Cardiac muscle cell (in vitro differentiated cells and primary cell): Measurements from ENCODE around the gene ZNF521. TPM values are rescaled to one million over a fixed set of nuclear protein-coding genes. Genes with fewer than 3 reads are reported as not detected.

ENCODE experiments used
- DNase-seq, 2 donors: peaks; one replicate each; pipeline versions ENCODE4 v3.0.0 to v3.0.0-alpha.2; 2010 to 2017; ENCODE audit warnings: low read depth in 1 of 2, low spot score in 1 of 2
- H3K27ac ChIP-seq: fragments of 200-600 bp; sonication (generic); 2 replicates; pipeline ENCODE4 v1.5.1; 2016
- H3K27me3 ChIP-seq: fragments of 200-600 bp; sonication (generic); 2 replicates; pipeline ENCODE4 v1.6.0; 2016; ENCODE audit warnings: control low read depth
- H3K36me3 ChIP-seq: fragments of 200-600 bp; sonication (generic); 2 replicates; pipeline ENCODE4 v1.5.1; 2016; ENCODE audit warnings: control low read depth
- H3K4me1 ChIP-seq: fragments of 200-600 bp; sonication (generic); 2 replicates; pipeline ENCODE4 v1.8.1; 2017; ENCODE audit warnings: low read depth, mild to moderate bottlenecking, mixed run types
- H3K4me3 ChIP-seq: fragments of 200-600 bp; sonication (generic); 2 replicates; pipeline ENCODE4 v1.5.1; 2016; ENCODE audit warnings: mild to moderate bottlenecking
- H3K9me3 ChIP-seq: fragments of 200-600 bp; sonication (generic); 2 replicates; pipeline ENCODE4 v1.5.1; 2017; ENCODE audit warnings: low read depth, mild to moderate bottlenecking, control low read depth
- polyA plus RNA-seq: library from polyadenylated mRNA; unstranded; fragments of >200 nt; fragmentation: Nextera tagmentation; extraction: Ambion mirVana; gene quantifications from 2 replicates; pipeline ENCODE4 v1.2.1, GENCODE V29; 2016
- total RNA-seq: library from RNA; depleted of rRNA; stranded (reverse); fragments of >200 nt; gene quantifications from 2 replicates; pipeline ENCODE4 v1.2.3, GENCODE V29; 2016
- TF ChIP-seq, protein P1 (sequence below): IDR thresholded peaks from 2 replicates; pipeline ENCODE4 v1.5.1; 2012; ENCODE audit warnings: low read depth, mild to moderate bottlenecking, low read length

The ZNF521 gene
- total and polyA plus RNA-seq, 2 experiments from 2014 or later, result 34.2 to 442 TPM

- Histone ChIP-seq H3K4me1 (peaks cover 76% of the 10 kb centered on the region), H3K4me3 (no peak overlapping the region), H3K27ac (peak overlapping the region; percentile 70), H3K9me3 (no peaks in the 10 kb centered on the region), H3K36me3 (no peaks in the 10 kb centered on the region), H3K27me3 (no peaks in the 10 kb centered on the region)
- DNase-seq, result no peak
- TF ChIP-seq, protein P1, sequence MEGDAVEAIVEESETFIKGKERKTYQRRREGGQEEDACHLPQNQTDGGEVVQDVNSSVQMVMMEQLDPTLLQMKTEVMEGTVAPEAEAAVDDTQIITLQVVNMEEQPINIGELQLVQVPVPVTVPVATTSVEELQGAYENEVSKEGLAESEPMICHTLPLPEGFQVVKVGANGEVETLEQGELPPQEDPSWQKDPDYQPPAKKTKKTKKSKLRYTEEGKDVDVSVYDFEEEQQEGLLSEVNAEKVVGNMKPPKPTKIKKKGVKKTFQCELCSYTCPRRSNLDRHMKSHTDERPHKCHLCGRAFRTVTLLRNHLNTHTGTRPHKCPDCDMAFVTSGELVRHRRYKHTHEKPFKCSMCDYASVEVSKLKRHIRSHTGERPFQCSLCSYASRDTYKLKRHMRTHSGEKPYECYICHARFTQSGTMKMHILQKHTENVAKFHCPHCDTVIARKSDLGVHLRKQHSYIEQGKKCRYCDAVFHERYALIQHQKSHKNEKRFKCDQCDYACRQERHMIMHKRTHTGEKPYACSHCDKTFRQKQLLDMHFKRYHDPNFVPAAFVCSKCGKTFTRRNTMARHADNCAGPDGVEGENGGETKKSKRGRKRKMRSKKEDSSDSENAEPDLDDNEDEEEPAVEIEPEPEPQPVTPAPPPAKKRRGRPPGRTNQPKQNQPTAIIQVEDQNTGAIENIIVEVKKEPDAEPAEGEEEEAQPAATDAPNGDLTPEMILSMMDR, result no peak
Measured at GRCh38 chr18:25243754-25244153, 108.2 kb downstream of the ZNF521 start.

DNA sequence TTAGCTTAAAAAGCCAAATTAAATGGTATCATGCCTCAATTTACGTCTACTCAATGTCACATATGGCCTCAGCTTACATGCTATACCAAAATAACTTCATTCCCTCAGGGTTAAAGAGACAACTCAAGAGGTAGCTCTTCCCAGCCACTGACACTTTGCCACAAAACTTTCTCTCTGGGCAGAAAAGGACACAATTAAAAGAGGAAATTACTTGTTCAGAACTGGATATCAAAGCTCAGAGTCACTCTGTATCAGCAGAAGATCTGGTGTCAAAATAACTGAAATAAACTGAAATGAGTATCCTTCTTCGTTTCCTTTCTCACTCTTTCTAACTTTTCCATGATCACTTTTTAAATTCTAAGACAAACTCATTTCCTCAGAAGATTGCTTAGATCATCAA is 108.7 kb downstream of the ZNF521 start:
- TF ChIP-seq, protein P1, result no peak
- H3K4me1 ChIP-seq, result peaks cover 77% of the 10 kb centered on the region
- no peaks in the 10 kb centered on the region for H3K9me3 ChIP-seq
- H3K27ac ChIP-seq, result peak overlapping the region; percentile 70
- H3K4me3 ChIP-seq, result no peak overlapping the region
- H3K27me3 ChIP-seq, result no peaks in the 10 kb centered on the region
- no peak for DNase-seq
- H3K36me3 ChIP-seq, result no peaks in the 10 kb centered on the region

DNA sequence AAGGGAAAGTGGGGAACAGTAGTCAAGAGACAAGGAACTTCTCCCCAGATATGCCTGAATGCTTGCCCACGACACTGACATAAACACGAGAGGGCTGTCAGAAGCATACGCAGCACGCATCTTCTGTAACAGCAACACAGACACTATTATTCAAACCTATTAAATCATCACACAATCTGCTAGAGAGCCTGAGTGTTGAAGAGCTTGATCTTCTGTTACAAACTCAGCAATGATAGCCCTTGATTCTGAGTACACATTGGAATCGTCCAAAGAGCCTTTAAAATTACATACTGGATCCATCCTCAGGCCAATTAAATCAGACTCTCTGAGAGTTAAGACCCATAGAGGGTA is 111.6 kb downstream of the ZNF521 start:
- TF ChIP-seq, protein P1, result no peak
- Histone ChIP-seq H3K27me3 (no peaks in the 10 kb centered on the region), H3K9me3 (no peaks in the 10 kb centered on the region), H3K4me1 (peaks cover 76% of the 10 kb centered on the region), H3K36me3 (no peaks in the 10 kb centered on the region), H3K4me3 (no peak overlapping the region), H3K27ac (peak overlapping the region; percentile 82)
- DNase-seq, result no peak

DNA sequence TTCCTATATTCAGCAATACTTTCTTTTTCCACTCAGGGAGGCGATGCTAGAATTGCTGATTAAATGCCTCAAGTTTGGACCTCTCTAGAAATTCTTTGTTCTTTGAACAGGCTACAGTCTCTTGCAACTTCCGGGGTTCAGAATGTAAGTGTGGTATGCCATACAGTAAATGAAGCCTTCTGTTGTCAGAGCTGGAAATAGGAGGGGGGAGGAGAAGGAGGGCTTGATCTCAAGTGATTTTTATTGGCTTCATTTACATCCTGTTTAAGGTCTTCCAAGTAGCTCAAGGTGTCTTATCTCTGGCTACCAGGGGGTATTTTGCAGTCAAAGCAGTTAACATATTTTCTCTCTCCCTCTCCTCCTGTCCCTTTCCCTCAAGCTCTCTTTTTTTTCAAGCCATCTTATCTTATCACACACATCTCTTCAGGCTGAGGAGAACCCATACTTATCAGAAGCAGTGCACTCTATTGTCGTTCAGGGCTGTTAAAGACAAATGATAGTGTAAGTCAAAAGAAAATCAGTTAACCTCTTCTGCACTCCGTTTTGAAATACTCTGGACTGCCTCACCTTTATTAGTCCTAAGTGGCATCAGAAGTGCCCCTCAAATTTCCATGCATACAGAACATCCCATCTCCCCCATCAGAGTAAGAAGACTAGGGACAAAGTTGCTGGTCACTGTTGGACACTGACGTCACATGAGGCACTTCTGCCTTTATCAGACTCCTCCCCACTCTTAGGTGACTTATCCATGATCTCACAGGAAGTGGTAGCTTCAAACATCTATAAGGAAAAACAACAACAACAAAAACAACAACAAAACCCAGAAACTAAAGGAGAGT is 112.2 kb downstream of the ZNF521 start:
- H3K36me3 ChIP-seq, result no peaks in the 10 kb centered on the region
- no peak overlapping the region for H3K4me3 ChIP-seq
- H3K27ac ChIP-seq, result peak overlapping the region; percentile 82
- H3K27me3 ChIP-seq, result no peaks in the 10 kb centered on the region
- TF ChIP-seq, protein P1, result no peak
- peak in 1 of 2 donors; percentile 79 for DNase-seq
- peaks cover 76% of the 10 kb centered on the region for H3K4me1 ChIP-seq
- no peaks in the 10 kb centered on the region for H3K9me3 ChIP-seq

DNA sequence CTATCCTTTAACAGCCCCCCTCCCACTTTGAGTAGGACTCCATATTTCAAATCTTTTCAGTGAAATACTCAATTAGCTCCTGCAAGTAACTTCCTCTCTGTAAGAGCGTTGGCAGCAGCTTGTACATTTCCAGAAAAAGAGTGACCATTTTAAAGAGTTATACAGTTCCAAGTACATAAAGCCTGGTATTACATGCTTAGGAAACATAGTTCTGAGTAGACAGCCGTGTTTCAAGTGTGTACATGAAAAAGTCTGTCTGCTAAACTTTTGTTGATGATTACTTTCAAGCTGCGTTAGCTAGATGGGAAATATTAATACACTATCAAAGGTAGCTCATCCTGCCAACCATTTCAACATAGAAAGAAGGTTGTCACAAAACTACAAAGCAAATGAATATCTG is 112.8 kb downstream of the ZNF521 start:
- TF ChIP-seq, protein P1, result no peak
- Histone ChIP-seq H3K4me3 (no peak overlapping the region), H3K9me3 (no peaks in the 10 kb centered on the region), H3K27ac (peak overlapping the region; percentile 82), H3K27me3 (no peaks in the 10 kb centered on the region), H3K36me3 (no peaks in the 10 kb centered on the region), H3K4me1 (peaks cover 76% of the 10 kb centered on the region)
- DNase-seq, result no peak
